Ishikawa (cell line): ENCODE data around the gene SLC41A3.

Experiments used
- CEBPB ChIP-seq: IDR thresholded peaks from 2 replicates; pipeline ENCODE4 v1.6.1; 2012
- CREB1 ChIP-seq: IDR thresholded peaks from 2 replicates; pipeline ENCODE4 v1.6.1; 2012; ENCODE audit warnings: low read depth
- EGR1 ChIP-seq: IDR thresholded peaks from 2 replicates; pipeline ENCODE4 v1.6.1; 2012
- EP300 ChIP-seq: IDR thresholded peaks from 2 replicates; pipeline ENCODE4 v1.6.1; 2012; ENCODE audit warnings: borderline replicate concordance
- FOXM1 ChIP-seq: IDR thresholded peaks from 2 replicates; pipeline ENCODE4 v1.6.1; 2012; ENCODE audit warnings: low read depth, borderline replicate concordance
- MAX ChIP-seq: IDR thresholded peaks from 2 replicates; pipeline ENCODE4 v1.6.1; 2012
- NFIC ChIP-seq: IDR thresholded peaks from 2 replicates; pipeline ENCODE4 v1.6.1; 2012
- RAD21 ChIP-seq: IDR thresholded peaks from 2 replicates; pipeline ENCODE4 v1.6.1; 2012; ENCODE audit warnings: low read depth
- REST ChIP-seq: IDR thresholded peaks from 2 replicates; pipeline ENCODE4 v1.6.1; 2012; ENCODE audit warnings: low read depth, mild to moderate bottlenecking
- TAF1 ChIP-seq: IDR thresholded peaks from 2 replicates; pipeline ENCODE4 v1.6.1; 2012; ENCODE audit warnings: low read depth, mild to moderate bottlenecking
- TCF12 ChIP-seq: IDR thresholded peaks from 2 replicates; pipeline ENCODE4 v1.6.1; 2012; ENCODE audit warnings: low read depth
- TEAD4 ChIP-seq: IDR thresholded peaks from 2 replicates; pipeline ENCODE4 v1.6.1; 2012
- YY1 ChIP-seq: IDR thresholded peaks from 2 replicates; pipeline ENCODE4 v1.6.1; 2012; ENCODE audit warnings: low read depth
- ZBTB7A ChIP-seq: IDR thresholded peaks from 2 replicates; pipeline ENCODE4 v1.6.1; 2012; ENCODE audit warnings: low read depth
- TF ChIP-seq, protein P1 (sequence below): IDR thresholded peaks from 2 replicates; pipeline ENCODE4 v1.6.1; 2012

The SLC41A3 gene

GRCh38 chr3:126018995-126019394 is 64.9 kb downstream of the SLC41A3 start:
- TF ChIP-seq ZBTB7A, result no peak
- TF ChIP-seq FOXM1, result no peak
- no peak for TF ChIP-seq TEAD4
- no peak for TF ChIP-seq RAD21
- no peak for TF ChIP-seq REST
- TF ChIP-seq NFIC, result no peak
- no peak for TF ChIP-seq EGR1
- no peak for TF ChIP-seq CREB1

- no peak for TF ChIP-seq CREB1
- no peak for TF ChIP-seq TEAD4
- no peak for TF ChIP-seq REST
- TF ChIP-seq YY1, result no peak
- TF ChIP-seq EGR1, result no peak
- no peak for TF ChIP-seq CEBPB
- TF ChIP-seq, protein P1, sequence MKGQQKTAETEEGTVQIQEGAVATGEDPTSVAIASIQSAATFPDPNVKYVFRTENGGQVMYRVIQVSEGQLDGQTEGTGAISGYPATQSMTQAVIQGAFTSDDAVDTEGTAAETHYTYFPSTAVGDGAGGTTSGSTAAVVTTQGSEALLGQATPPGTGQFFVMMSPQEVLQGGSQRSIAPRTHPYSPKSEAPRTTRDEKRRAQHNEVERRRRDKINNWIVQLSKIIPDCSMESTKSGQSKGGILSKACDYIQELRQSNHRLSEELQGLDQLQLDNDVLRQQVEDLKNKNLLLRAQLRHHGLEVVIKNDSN, result no peak
- no peak for TF ChIP-seq RAD21
- no peak for TF ChIP-seq ZBTB7A
- no peak for TF ChIP-seq MAX
- TF ChIP-seq EP300, result no peak
Measured at GRCh38 chr3:126018545-126018944, 65.4 kb downstream of the SLC41A3 start.

GRCh38 chr3:126017362-126017761 is 66.6 kb downstream of the SLC41A3 start:
- TF ChIP-seq TEAD4 (no peak), MAX (no peak), ZBTB7A (no peak), CEBPB (no peak), EP300 (no peak), RAD21 (no peak), TCF12 (no peak), YY1 (no peak), EGR1 (no peak), FOXM1 (no peak), REST (no peak), TAF1 (no peak), NFIC (no peak), CREB1 (no peak)
- TF ChIP-seq, protein P1, result no peak

- no peak for TF ChIP-seq TAF1
- no peak for TF ChIP-seq YY1
- TF ChIP-seq CEBPB, result no peak
- TF ChIP-seq REST, result no peak
- TF ChIP-seq RAD21, result no peak
- TF ChIP-seq CREB1, result no peak
Measured at GRCh38 chr3:126016616-126017015, 67.3 kb downstream of the SLC41A3 start.
